ENCODE measurements around the gene PRKRA.

DNA sequence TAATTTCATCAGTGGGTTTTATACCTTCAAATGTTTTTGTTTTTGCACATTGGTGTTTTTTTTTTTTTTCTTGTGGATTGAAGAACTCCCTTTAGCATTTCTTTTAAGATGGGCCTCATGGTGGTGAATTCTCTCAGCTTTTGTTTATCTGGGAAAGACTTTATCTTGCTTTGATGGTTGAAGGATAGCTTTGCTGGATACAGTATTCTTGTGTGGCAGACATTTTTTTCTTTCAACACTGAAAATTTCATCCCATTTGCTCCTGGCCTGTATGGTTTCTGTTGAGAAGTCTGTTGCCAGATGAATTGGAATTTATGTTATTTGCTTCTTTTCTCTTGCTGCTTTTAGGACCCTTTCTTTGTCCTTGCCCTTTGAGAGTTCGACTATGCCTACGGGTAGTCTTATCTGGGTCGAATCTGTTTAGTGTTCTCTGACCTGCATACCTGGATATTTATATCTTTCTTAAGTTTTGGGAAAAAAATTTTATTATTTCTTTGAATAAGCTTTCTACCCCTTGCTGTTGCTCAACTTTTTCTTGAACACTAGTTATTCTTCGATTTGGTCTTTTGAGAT lies 25.6 kb downstream of the PRKRA start:
- TF ChIP-seq NR1H2 (CRISPR knock-in tag; IDR thresholded peaks at IDR 0.05) (no peak), ZNF785 (CRISPR knock-in tag; IDR thresholded peaks at IDR 0.05) (no peak), TAF1 (IDR thresholded peaks at IDR 0.05; ENCODE audit: control insufficient read depth, extremely low read depth, insufficient read depth, low read length, severe bottlenecking) (no peak), NCOA1 (IDR thresholded peaks at IDR 0.05; ENCODE audit: low read depth) (no peak)
- TF ChIP-seq, protein P1, sequence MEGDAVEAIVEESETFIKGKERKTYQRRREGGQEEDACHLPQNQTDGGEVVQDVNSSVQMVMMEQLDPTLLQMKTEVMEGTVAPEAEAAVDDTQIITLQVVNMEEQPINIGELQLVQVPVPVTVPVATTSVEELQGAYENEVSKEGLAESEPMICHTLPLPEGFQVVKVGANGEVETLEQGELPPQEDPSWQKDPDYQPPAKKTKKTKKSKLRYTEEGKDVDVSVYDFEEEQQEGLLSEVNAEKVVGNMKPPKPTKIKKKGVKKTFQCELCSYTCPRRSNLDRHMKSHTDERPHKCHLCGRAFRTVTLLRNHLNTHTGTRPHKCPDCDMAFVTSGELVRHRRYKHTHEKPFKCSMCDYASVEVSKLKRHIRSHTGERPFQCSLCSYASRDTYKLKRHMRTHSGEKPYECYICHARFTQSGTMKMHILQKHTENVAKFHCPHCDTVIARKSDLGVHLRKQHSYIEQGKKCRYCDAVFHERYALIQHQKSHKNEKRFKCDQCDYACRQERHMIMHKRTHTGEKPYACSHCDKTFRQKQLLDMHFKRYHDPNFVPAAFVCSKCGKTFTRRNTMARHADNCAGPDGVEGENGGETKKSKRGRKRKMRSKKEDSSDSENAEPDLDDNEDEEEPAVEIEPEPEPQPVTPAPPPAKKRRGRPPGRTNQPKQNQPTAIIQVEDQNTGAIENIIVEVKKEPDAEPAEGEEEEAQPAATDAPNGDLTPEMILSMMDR (IDR thresholded peaks at IDR 0.05 in 2 of 3, conservative IDR thresholded peaks at IDR 0.05 in 1 of 3; ENCODE audit: insufficient read depth in 2 of 3, low read depth in 1 of 3, low read length in 3 of 3), result no peak

Measured in K562 (cell line).